ENCODE results near the gene GREM2. TPM values are rescaled to one million over a fixed set of nuclear protein-coding genes. Genes with fewer than 3 reads are reported as not detected.

Gene GREM2
- total and polyA plus RNA-seq, 2 of the 4 experiments (the other 2 are of a cell fraction), result 3.0 to 14.2 TPM

DNA sequence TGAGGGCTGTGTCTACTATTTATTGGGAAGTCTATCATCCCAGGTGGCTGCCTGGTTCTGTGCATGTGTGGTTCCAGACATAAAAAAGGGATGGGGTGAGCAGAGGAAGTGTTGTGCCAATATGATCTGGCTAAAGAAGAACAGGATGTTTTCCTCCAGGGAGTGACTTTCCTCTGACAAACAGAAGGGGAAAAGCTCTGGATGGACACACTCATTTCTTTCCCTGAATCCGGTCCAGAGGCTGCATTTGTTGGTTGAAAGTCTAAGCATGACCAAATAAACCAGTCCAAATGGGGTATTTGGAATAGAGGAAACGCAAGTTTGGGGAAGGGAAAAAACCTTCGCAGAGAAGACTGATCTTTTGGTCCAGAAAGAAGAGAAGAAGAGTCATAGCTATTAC, 12.7 kb downstream of the GREM2 start:
- Histone ChIP-seq H3K4me3 (ENCODE audit: insufficient read depth, low read depth, low read length) (no peak overlapping the region), H3K4me1 (ENCODE audit: control insufficient read depth, insufficient read depth, low read length) (peaks cover 7% of the 10 kb centered on the region; the same call in 1 of the 2 replicates), H3K9ac (ENCODE audit: low read depth, low read length) (no peak overlapping the region), H3K4me2 (ENCODE audit: low read depth, low read length) (no peak overlapping the region), H4K91ac (ENCODE audit: insufficient read depth, low read depth, low read length) (no peak overlapping the region), H3K27me3 (ENCODE audit: control insufficient read depth, insufficient read depth, low read length) (no peaks in the 10 kb centered on the region), H3K36me3 (ENCODE audit: control insufficient read depth, insufficient read depth, low read length) (peaks cover 2% of the 10 kb centered on the region; the same call in 1 of the 2 replicates), H2BK120ac (ENCODE audit: low read depth, low read length) (no peak overlapping the region), H3K9me1 (ENCODE audit: insufficient read depth, low read length) (0 out of 2 replicates have a peak, but pooled peaks cover 3% of the 10 kb centered on the region), H3K79me1 (ENCODE audit: low read depth in 1 of 2, low read length in 2 of 2) (peaks cover 11 to 37% of the 10 kb centered on the region in 2 experiments; a peak in 3 of 4 replicates), H3K4ac (ENCODE audit: low read depth, low read length) (no peak overlapping the region), H3K56ac (ENCODE audit: extremely low read depth, insufficient read depth, low read length) (no peak overlapping the region), H2AK5ac (ENCODE audit: low read depth, low read length) (peak overlapping the region; percentile 11; the same call in 1 of the 2 replicates), H4K20me1 (ENCODE audit: insufficient read depth, low read length) (no peaks in the 10 kb centered on the region), H2AK9ac (replicated peaks; ENCODE audit: low read depth, low read length, poor library complexity) (no peak overlapping the region), H3K9me3 (ENCODE audit: control insufficient read depth, insufficient read depth, low read length) (no peaks in the 10 kb centered on the region), H3K27ac (ENCODE audit: insufficient read depth, low read length) (no peak overlapping the region), H2BK5ac (ENCODE audit: low read depth, low read length, poor library complexity, severe bottlenecking) (no peak overlapping the region), H4K5ac (ENCODE audit: low read depth, low read length) (no peak overlapping the region), H4K8ac (ENCODE audit: low read depth in 2 of 2, low read length in 2 of 2) (no peak overlapping the region), H3K14ac (replicated peaks; ENCODE audit: low read depth, low read length) (no peak overlapping the region), H2AFZ (replicated peaks; ENCODE audit: low read length, poor library complexity) (no peak overlapping the region), H2BK15ac (ENCODE audit: low read depth, low read length) (no peak overlapping the region; the same call in 2 of the 3 replicates), H3K18ac (ENCODE audit: low read depth, low read length) (no peak overlapping the region), H3K23ac (ENCODE audit: low read depth, low read length) (no peak overlapping the region), H2BK20ac (ENCODE audit: low read depth, low read length) (no peak overlapping the region)
- no peak for DNase-seq
- intact Hi-C loops (cut with micrococcal nuclease) (no loop called here), in situ Hi-C loops (cut with MboI; ENCODE audit: low sequenced_read_pairs) (loop anchor here (10.0 kb wide), 1 partner anchor 404 kb away; no protein-coding TSS in a partner anchor), dilution Hi-C loops (cut with HindIII; ENCODE audit: low sequenced_read_pairs, unreplicated experiment) (no loop called here)
- TF ChIP-seq RAD21 (IDR thresholded peaks at IDR 0.05; ENCODE audit: low read length), result no peak
- TF ChIP-seq NFE2L2 (IDR thresholded peaks at IDR 0.05; ENCODE audit: low read depth, low read length), result no peak
- no peak for TF ChIP-seq MAZ (IDR thresholded peaks at IDR 0.05; ENCODE audit: borderline replicate concordance, low read depth, low read length)
- no peak for TF ChIP-seq POLR2A (IDR thresholded peaks at IDR 0.05; ENCODE audit: low read depth, low read length)
- TF ChIP-seq RFX5 (IDR thresholded peaks at IDR 0.05; ENCODE audit: low read depth, low read length), result no peak
- TF ChIP-seq, protein P1, sequence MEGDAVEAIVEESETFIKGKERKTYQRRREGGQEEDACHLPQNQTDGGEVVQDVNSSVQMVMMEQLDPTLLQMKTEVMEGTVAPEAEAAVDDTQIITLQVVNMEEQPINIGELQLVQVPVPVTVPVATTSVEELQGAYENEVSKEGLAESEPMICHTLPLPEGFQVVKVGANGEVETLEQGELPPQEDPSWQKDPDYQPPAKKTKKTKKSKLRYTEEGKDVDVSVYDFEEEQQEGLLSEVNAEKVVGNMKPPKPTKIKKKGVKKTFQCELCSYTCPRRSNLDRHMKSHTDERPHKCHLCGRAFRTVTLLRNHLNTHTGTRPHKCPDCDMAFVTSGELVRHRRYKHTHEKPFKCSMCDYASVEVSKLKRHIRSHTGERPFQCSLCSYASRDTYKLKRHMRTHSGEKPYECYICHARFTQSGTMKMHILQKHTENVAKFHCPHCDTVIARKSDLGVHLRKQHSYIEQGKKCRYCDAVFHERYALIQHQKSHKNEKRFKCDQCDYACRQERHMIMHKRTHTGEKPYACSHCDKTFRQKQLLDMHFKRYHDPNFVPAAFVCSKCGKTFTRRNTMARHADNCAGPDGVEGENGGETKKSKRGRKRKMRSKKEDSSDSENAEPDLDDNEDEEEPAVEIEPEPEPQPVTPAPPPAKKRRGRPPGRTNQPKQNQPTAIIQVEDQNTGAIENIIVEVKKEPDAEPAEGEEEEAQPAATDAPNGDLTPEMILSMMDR (conservative IDR thresholded peaks at IDR 0.05; ENCODE audit: low read depth, low read length), result no peak
- TF ChIP-seq, protein P2, sequence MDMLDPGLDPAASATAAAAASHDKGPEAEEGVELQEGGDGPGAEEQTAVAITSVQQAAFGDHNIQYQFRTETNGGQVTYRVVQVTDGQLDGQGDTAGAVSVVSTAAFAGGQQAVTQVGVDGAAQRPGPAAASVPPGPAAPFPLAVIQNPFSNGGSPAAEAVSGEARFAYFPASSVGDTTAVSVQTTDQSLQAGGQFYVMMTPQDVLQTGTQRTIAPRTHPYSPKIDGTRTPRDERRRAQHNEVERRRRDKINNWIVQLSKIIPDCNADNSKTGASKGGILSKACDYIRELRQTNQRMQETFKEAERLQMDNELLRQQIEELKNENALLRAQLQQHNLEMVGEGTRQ (IDR thresholded peaks at IDR 0.05; ENCODE audit: low read depth, low read length), result no peak
- no peak for TF ChIP-seq SMC3 (IDR thresholded peaks at IDR 0.05; ENCODE audit: low read depth, low read length)
- TF ChIP-seq BHLHE40 (IDR thresholded peaks at IDR 0.05; ENCODE audit: low read depth, low read length), result no peak
- ChIA-PET POLR2A (ENCODE audit: unreplicated experiment) (interaction anchor here (0.7 kb wide), 1 partner anchor 289 kb away, joined by 4 read pairs; no protein-coding TSS in a partner anchor), CTCF (interaction anchor here (0.6 kb wide), 1 partner anchor 116 kb away, joined by 4 read pairs; no protein-coding TSS in a partner anchor)
- no TSS peak for BruUV-seq (replicated peaks)
- ATAC-seq (ENCODE audit: low read depth), result no peak
- WGBS, 2 experiments (ENCODE audit: extremely low coverage in 2 of 2, insufficient read length in 1 of 2), result no CpG with 5 or more reads among the region's 3 CpGs

All from IMR-90 (cell line).